GM21737 (cell line): Measurements from ENCODE around the gene BRD9.

ENCODE experiments used
- ATAC-seq: cut with Tn5 transposase; IDR thresholded peaks from one replicate; pipeline ENCODE4 v1.9.1; 2021; ENCODE audit warnings: mild to moderate bottlenecking, moderate library complexity; ENCODE audit not compliant: unreplicated experiment

The BRD9 gene

GRCh38 chr5:905139-905642 is 12.6 kb upstream of the BRD9 start:
- ATAC-seq = no peak

GRCh38 chr5:903756-904096 is 11.1 kb upstream of the BRD9 start:
- no peak for ATAC-seq

- ATAC-seq = no peak
Observed at GRCh38 chr5:902129-902916, 9.7 kb upstream of the BRD9 start.

- no peak for ATAC-seq
Observed at GRCh38 chr5:900781-901180, 8.2 kb upstream of the BRD9 start.

GRCh38 chr5:893711-894110 is 1.1 kb upstream of the BRD9 start:
- no peak for ATAC-seq

GRCh38 chr5:893137-893506 is 521 bp upstream of the BRD9 start:
- ATAC-seq = peak; percentile 11

- no peak for ATAC-seq
Observed at GRCh38 chr5:891837-892393, 686 bp downstream of the BRD9 start.

GRCh38 chr5:891117-891836 is 1.3 kb downstream of the BRD9 start:
- ATAC-seq = no peak

GRCh38 chr5:889075-889710 is 3.4 kb downstream of the BRD9 start:
- ATAC-seq = no peak

- no peak for ATAC-seq
Observed at GRCh38 chr5:888638-889035, 4.0 kb downstream of the BRD9 start.

GRCh38 chr5:887947-888637 is 4.5 kb downstream of the BRD9 start:
- ATAC-seq = no peak

- ATAC-seq = no peak
Observed at GRCh38 chr5:886716-887325, 5.8 kb downstream of the BRD9 start.

- ATAC-seq = no peak
Observed at GRCh38 chr5:886036-886435, 6.6 kb downstream of the BRD9 start.

GRCh38 chr5:885529-885928 is 7.1 kb downstream of the BRD9 start:
- no peak for ATAC-seq

- ATAC-seq = no peak
Observed at GRCh38 chr5:885127-885442, 7.5 kb downstream of the BRD9 start.

- no peak for ATAC-seq
Observed at GRCh38 chr5:884345-885126, 8.1 kb downstream of the BRD9 start.

GRCh38 chr5:883475-884181 is 9.0 kb downstream of the BRD9 start:
- ATAC-seq = no peak

GRCh38 chr5:882253-883183 is 10.1 kb downstream of the BRD9 start:
- ATAC-seq = no peak
